T47D (cell line): Measurements from ENCODE around the gene WFDC11.
A peak's percentile ranks its signal among the peaks of the same experiment; 100 is the strongest.
"Not testable (repeated sequence)": the region's sequence is repeated elsewhere in the genome, so short reads cannot be mapped to it uniquely, and the experiment has no call there.

ENCODE experiments used
- DNase-seq, 2 experiments: peaks; one replicate each; pipeline versions ENCODE4 v3.0.0 to v3.0.0-alpha.2; 2011 to 2012; ENCODE audit warnings: low read depth in 1 of 2, low spot score in 1 of 2
- JUND ChIP-seq: IDR thresholded peaks from 2 replicates; pipeline ENCODE4 v1.6.1; 2012; ENCODE audit warnings: low read depth
- in situ Hi-C: cut with HindIII; loops from 2 replicates; pipeline ENCODE4 v1.10.0; 2016; ENCODE audit warnings: low sequenced_read_pairs, low pct_unique_long_range_greater_than_20kb

Gene WFDC11

GRCh38 chr20:45670139-45670538, at the start of gene WFDC11:
WFDC11 (minus strand) TSS chr20:45670239; CDS start chr20:45650600, 19,639 bp downstream.
- in situ Hi-C loops = no loop called here
- TF ChIP-seq JUND = no peak
- DNase-seq = no peak

- in situ Hi-C loops, DNase-seq: not testable (repeated sequence)
These were observed 46.2 kb upstream of the WFDC11 start for GRCh38 chr20:45716141-45716688.

GRCh38 chr20:45704969-45705637, 35.1 kb upstream of the WFDC11 start, which contains the start of gene WFDC10B:
WFDC10B (minus strand) TSS chr20:45705019; CDS start chr20:45685992, 19,027 bp downstream.
- TF ChIP-seq JUND = no peak
- no peak for DNase-seq
- in situ Hi-C loops = no loop called here

- in situ Hi-C loops = no loop called here
- TF ChIP-seq JUND = no peak
- no peak for DNase-seq
These were observed 31.8 kb upstream of the WFDC11 start, which contains the start of gene WFDC13 for GRCh38 chr20:45701873-45702272. WFDC13 (plus strand) TSS chr20:45702038; CDS start chr20:45702124, 86 bp downstream.

GRCh38 chr20:45701104-45701503, 31.1 kb upstream of the WFDC11 start:
- no peak for TF ChIP-seq JUND
- DNase-seq = no peak
- in situ Hi-C loops = no loop called here

- in situ Hi-C loops = no loop called here
These were observed 25.5 kb upstream of the WFDC11 start for GRCh38 chr20:45695496-45695895.

GRCh38 chr20:45693346-45693745, 23.3 kb upstream of the WFDC11 start:
- DNase-seq, in situ Hi-C loops: not testable (repeated sequence)

More at GRCh38 chr20:45695496-45695895, 25.5 kb upstream of the WFDC11 start:
- no peak for TF ChIP-seq JUND
- DNase-seq = no peak

GRCh38 chr20:45685896-45686295, 15.9 kb upstream of the WFDC11 start:
- in situ Hi-C loops = no loop called here
- peak; percentile 12 to 38 for DNase-seq

GRCh38 chr20:45679650-45680049, 9.6 kb upstream of the WFDC11 start:
- DNase-seq = no peak
- in situ Hi-C loops = no loop called here
- TF ChIP-seq JUND = no peak

More at GRCh38 chr20:45685896-45686295, 15.9 kb upstream of the WFDC11 start:
- TF ChIP-seq JUND = no peak

- no peak for DNase-seq
- no peak for TF ChIP-seq JUND
- in situ Hi-C loops = no loop called here
These were observed 2.7 kb upstream of the WFDC11 start for GRCh38 chr20:45672765-45673164.

- DNase-seq, in situ Hi-C loops: not testable (repeated sequence)
These were observed 13.0 kb downstream of the WFDC11 start for GRCh38 chr20:45657038-45657437.

- peak in 1 of 2 experiments; percentile 74 for DNase-seq
- in situ Hi-C loops = not testable (repeated sequence)
These were observed 18.3 kb downstream of the WFDC11 start for GRCh38 chr20:45651726-45652125.

- no peak for DNase-seq
- in situ Hi-C loops = no loop called here
- no peak for TF ChIP-seq JUND
These were observed 20.7 kb downstream of the WFDC11 start for GRCh38 chr20:45649312-45649863.
